ENCODE data around the gene POLA2.
"Not testable (repeated sequence)": the region's sequence is repeated elsewhere in the genome, so short reads cannot be mapped to it uniquely, and the experiment has no call there.

The POLA2 gene, protein sequence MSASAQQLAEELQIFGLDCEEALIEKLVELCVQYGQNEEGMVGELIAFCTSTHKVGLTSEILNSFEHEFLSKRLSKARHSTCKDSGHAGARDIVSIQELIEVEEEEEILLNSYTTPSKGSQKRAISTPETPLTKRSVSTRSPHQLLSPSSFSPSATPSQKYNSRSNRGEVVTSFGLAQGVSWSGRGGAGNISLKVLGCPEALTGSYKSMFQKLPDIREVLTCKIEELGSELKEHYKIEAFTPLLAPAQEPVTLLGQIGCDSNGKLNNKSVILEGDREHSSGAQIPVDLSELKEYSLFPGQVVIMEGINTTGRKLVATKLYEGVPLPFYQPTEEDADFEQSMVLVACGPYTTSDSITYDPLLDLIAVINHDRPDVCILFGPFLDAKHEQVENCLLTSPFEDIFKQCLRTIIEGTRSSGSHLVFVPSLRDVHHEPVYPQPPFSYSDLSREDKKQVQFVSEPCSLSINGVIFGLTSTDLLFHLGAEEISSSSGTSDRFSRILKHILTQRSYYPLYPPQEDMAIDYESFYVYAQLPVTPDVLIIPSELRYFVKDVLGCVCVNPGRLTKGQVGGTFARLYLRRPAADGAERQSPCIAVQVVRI

DNA sequence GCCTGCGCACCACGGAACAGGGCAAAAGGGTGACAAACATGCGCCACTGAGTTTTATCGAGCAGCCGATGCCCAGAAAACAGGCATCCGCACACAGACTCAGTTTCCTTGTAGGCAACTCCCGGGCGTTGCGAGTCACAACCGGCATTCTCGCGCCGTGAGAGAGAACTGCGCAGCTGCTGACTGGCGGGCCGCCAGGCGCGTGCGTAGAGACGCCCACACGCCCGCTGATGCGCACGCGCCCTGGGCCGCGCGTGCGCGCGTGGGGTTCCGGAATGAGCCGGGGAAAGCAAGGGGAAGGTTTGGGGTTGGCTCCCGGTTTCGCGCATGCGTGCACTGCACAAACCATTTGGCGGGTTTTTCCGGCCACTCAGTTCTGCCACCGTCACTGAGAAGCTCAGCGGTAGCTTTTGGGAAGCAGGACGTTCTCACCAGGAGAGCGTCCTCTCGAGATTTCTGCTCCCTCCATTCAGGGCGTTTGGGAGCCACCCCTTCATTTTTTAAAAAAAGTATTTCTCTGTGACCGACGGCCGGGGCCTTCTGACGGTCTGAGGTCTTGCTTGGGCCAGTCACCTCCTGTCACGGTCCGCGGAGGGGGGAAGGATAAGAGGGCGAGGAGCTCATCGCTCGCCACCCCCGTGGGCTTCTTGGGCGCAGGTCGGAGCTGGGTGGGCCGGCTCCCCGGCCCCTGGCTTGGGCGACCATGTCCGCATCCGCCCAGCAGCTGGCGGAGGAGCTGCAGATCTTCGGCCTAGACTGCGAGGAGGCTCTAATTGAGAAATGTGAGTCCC lies at the start of gene POLA2:
Gene POLA2 (plus strand): TSS at position 372 of the 790 bp plus-strand sequence. CDS start 331 bp downstream, at position 703.
- DNase-seq: peak; percentile 89

DNA sequence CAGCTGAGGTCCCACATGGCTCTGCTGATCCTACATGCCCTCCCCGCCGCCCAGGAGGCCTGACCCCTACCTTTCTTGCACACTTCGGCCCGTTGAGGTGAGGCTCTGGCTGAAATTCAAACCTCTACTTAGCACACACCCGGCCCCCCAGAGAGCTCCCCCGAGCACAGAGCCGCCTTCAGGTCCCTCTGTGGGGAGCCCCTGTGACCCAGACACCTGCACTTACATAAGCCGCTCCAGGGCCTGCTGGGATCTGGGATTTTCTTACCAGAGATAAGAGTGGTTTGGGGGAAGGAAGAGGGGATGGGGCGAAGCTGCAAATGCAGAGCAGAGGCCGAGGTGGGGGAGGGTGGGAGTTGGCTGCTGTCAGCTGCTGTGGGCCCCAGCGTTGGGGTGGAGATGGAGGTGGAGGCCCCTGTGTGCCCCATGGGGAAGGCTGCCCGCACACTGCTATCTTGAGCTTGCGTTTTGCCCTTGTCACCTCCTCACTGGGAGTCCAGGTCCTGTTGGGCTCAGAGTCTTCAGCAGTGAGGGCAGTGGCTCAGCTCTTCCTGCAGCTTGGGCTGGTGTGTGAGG lies 49.4 kb upstream of the POLA2 start:
- DNase-seq: no peak

DNA sequence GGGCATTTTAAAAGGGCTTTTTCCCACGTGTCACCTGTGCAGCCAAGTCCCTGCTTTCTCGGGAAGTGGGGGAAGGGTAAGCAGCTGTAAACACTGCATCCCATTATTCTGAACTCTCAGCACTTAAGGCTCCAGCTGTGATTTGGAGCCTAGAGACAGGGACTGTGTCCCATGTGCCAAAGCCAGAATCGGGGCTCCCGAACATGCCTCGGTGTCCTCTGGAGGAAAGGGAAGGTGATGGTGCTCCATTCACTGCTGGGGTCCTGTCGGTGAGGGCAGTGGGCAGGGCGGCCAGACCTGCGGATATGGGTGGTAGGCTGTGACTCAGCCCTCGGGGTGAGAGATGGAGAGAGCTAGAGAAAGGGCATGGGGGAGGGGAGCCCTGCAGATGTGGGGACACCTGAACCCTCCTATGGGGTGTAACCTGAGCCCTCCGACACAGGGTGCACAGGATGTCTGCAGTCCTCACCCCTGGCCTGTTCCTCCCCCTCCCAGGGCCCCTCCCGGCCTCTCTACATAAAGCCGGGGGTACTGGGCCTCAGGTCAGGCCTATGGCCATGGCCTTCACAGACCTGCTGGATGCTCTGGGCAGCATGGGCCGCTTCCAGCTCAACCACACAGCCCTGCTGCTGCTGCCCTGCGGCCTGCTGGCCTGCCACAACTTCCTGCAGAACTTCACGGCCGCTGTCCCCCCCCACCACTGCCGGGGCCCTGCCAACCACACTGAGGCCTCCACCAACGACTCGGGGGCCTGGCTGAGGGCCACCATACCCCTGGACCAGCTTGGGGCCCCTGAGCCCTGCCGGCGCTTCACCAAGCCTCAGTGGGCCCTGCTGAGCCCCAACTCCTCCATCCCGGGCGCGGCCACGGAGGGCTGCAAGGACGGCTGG lies 48.2 kb upstream of the POLA2 start:
- no peak for DNase-seq

DNA sequence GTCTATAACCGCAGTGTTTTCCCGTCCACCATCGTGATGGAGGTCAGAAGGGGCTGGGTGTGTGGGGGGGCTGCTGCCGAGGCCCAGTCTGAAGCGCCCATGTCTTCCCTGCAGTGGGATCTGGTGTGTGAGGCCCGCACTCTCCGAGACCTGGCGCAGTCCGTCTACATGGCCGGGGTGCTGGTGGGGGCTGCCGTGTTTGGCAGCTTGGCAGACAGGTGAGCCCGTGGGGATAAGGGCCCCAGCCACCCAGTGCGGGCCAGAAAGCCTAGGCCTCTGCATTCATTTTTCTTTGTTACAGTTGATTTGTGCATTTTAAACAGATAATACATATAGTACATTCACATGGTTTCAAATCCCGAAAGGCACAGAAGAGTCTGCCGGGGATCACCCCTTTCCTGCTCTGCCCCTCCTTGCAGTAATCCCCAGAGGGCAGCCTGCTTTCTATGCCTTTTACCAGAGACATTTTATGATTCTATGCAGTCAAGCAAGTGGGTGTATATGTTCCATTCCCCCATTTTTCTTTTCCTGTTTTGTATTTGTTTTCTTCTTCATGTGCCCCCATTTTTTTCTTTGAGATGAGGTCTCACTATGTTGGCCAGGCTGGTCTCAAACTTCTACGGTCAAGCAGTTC lies 47.4 kb upstream of the POLA2 start:
- DNase-seq: no peak

DNA sequence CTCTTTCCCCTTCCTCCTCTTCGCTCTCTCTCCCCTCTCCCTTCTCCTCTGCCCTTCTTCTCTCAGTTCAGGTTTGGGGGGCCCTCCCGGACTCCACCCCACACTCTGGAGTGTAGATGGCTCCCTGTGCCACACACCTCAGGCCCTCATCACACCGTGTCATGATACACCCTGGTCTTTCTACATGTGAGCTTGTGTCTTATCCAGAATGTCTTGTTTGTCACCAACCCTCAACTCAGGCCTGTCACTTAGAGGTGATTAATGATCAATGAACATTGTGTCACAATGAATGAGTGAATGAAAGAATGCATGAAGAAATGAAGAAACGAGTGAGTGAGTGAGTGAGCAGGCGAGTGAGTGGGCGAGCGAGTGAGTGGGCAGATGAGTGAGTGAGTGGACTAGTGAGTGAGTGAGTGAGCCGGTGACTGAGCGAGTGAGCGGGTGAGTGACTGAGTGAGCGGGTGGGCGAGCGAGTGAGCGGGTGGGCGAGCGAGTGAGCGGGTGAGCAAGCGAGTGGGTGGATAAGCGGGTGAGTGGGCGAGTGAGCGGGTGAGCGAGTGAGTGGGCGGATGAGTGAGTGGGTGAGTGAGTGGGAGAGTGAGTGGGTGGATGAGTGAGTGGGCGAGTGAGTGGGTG lies 46.2 kb upstream of the POLA2 start:
- no peak for DNase-seq

DNA sequence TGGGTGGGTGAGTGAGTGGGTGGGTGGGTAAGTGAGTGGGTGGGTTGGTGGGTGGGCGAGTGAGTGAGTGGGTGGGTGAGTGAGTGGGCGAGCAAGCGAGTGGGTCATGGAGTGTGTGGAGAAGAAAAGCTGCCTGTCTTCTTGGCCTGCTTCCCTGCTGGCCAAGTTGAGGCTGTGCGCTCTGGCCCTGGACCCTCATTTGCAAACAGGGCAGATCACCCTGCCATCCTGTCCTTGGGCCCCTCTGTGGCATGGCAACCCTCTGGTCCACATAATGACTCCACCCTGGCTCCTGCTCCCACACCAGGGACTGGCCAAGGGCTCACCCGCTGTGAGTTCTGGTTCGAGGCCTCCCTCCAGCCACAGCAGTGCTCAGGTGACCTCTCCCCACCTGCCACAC lies 44.9 kb upstream of the POLA2 start:
- no peak for DNase-seq

DNA sequence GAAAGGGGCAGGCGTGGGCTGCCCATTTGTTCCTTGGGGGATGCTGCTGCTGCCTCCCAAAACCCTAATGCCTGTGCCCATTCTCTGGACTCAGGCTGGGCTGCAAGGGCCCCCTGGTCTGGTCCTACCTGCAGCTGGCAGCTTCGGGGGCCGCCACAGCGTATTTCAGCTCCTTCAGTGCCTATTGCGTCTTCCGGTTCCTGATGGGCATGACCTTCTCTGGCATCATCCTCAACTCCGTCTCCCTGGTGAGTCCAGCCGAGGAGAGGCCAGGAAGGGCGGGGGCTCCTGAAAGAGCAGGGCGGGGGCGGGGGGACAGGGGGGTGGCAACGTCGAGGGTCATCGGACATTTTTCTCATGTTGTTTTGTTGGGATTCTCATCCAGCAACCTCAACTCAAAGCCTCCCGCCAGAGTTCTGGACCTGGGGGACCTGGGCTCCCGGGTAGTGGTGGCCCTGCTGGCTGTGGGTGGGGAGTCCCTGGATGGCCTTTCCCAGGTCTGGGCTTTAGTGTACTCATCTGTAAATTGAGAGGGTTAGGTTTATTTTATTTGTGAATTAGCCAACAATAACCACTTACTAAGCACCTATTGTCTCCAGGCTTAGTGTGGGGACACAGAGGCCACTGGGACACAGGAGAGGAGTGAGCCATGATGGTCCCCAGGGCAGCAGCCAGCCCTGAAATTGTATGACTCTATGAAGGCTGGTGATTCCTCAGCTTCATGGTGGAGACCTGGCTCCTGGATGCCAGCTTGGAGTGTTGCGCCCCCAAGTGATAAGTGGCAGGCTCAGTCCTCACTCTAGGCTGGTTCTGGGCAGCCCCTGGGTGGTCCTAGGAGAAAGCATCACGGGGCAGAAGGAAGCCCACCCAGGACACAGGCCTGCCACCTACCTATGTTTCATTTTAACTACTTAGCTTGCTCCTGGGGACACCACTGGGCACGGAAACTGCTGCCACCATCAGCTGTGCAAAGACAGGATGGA lies 44.0 kb upstream of the POLA2 start:
- no peak for DNase-seq

DNA sequence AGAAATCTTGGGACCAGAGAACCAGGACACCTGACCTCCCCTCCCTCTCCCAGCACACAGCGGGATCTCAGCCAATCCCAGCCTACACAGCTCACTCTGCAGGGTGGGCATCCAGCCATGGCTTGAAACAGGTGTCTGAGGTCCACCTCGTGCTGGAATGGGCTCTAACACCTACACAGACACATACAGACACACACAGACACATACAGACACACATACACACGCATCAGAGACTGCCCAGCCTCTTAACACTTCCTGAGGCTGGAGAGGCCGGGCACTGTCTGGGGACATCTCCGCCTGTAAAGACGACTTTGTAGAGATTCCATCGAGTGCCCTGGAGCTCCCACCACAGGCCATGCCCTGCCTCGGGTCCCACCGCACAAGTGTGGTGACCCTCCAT lies 43.3 kb upstream of the POLA2 start:
- DNase-seq: no peak

DNA sequence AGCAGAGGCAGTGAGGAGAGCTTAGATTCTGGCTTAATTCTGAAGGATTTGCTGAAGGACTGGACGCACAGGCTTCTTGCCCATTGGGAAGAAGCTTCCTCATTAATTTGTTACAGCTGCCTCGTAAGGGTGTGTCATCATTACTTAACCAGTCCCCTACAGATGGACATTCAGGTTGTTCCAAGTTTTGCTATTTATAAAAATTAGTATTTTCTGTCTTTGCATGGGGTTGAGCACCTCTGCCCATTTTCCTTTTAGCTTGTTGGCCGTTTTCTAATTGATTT lies 41.9 kb upstream of the POLA2 start:
- no peak for DNase-seq

DNA sequence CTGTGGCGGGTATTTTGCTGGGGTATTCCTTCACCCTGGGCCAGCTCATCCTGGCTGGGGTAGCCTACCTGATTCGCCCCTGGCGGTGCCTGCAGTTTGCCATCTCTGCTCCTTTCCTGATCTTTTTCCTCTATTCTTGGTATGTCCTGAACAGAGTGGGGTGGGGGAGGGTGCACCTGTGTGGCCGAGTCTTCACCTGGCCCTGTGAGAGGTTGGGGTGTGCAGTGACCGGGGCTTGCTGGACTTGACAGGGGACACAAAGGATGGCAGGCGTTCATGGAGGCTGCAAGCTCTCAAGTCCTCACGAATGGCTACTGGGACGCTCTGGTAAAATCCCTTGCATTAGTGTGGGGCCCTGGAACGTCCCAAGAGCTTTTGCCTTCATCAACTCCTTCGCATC lies 40.7 kb upstream of the POLA2 start:
- no peak for DNase-seq

DNA sequence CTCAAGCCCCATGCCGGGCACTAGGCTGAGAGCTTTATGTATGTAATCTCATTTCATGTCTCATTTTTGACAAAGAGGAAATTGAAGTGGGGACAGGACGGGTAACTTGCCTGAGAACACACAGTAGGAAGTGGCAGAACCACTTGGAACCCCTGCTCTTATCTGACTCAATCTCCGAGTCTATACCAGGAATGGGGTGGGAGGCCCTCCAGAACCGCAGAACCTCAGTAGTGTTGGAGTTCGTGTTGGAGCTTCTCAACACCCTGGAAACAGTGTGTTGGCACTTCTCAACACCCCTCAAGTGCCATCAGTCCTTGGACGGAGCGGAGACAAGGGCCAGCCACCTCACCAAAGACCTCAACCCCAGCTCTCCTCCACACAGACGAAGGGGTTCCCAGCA lies 38.8 kb upstream of the POLA2 start:
- no peak for DNase-seq

DNA sequence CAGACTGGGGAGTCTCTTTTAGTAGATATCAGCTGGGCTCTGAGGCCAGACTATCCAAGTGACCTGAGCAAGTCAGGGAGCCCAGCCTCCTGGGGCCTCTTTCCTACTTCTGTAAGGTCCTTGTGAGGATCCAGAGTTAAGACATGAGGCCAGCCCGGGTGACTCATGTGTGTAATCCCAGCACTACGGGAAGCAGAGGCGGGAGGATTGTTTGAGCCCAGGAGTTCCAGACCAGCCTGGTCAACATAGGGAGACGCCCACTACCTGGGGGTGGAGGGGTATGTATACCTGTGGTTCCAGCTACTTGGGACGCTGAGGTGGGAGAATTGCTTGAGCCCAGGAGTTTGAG lies 36.9 kb upstream of the POLA2 start:
- DNase-seq: no peak

DNA sequence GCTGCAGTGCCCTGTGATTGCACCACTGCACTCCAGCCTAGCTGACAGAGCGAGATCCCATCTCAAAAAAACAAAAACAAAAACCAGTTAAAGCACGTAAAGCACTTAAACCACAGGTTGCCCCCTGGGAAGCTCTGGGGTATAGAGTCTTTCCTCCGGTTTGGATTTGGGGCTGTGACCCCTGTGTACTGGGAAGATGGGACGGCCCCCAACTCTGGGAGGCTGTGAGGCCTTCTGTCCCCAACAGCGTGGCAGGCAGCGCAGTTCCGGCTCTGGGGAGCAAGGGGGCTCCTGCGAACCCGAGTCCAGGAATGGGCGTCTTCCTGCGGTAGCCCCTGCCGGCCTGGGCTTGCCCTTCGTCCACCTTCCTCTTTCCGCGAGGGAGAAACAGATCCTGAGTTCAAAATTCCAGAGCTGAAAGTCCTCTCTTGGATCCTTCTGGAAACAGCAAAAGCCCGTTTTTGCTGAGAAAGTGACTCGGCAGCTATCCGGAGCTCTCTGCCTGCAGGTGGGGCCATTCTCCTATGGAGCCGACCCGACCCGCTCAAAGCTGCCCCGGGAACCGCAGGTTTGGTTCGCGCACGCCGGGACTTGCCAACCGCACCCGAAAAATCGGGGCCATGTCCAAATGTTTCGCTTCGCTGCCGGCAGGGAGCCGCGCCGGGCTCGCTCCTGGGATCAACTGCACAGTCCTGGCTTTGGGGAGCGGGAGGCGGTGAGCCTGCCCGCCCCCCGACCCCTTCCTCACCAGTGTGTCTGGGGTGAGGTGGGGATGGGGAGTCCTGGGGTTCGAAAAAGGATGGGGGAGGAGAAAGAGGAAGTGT lies 36.3 kb upstream of the POLA2 start:
- no peak for DNase-seq

DNA sequence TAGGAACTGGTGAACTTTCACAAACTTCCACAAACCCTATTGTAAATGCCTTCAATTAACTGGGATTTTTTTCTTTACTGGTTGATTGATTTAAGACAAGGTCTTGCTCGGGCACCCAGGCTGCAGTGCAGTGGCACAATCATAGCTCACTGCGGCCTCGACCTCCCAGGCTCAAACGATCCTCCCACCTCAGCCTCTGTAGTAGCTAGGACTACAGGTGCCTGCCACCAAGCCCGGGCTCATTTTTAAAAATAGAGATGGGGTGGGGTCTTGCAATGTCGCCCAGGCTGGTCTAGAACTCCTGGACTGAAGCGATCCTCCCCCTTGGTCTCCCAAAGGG lies 35.7 kb upstream of the POLA2 start:
- DNase-seq: no peak

DNA sequence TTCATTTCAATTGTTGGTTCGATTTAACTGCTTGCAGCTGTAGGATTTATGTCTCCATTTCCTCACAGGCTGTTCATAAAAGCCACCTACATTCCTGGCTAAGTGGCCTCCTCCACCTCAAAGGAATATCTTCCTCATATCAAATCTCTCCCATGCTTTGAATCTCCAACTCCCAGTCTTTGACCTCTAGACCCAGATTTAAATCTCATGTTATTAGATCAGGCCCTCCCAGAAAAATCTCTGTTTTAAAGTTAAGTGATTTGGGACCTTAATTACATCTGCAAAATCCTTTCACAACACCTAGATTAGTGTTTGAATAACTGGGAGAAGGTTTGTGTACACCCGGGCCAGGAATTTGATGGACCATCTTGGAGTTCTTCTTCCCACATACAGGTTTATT lies 33.9 kb upstream of the POLA2 start:
- no peak for DNase-seq

DNA sequence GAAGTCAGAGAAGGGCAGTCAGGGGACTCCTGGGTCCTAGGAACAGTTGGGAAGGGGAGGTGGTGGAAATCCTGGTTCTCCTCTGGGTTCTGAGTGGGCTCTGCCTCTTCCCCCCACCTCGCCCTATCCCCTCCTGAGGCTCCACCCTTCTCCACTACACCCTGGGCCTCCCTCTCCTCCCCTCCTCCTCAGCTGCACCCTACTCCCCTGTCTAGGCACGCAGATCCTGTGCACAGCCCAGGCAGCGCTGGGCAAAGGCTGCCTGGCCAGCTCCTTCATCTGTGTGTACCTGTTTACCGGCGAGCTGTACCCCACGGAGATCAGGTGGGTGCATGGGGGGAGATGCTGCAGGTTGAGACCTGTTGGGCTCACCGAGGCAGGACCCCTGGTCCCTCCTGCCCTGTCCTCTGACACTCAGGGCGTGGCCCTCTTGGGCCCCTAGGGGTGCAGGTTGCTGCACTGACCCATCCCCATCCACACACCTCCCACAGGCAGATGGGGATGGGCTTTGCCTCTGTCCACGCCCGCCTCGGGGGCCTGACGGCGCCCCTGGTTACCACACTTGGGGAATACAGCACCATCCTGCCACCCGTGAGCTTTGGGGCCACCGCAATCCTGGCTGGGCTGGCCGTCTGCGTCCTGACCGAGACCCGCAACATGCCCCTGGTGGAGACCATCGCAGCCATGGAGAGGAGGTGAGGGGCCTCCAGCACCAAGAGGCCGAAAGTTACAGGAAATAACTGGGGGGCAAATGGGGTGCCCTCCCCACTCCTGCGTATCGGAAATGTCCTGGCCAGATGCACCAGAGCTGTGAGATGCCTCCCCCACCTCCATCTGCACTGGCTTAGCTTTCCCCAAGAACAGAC lies 25.3 kb upstream of the POLA2 start:
- DNase-seq: no peak

DNA sequence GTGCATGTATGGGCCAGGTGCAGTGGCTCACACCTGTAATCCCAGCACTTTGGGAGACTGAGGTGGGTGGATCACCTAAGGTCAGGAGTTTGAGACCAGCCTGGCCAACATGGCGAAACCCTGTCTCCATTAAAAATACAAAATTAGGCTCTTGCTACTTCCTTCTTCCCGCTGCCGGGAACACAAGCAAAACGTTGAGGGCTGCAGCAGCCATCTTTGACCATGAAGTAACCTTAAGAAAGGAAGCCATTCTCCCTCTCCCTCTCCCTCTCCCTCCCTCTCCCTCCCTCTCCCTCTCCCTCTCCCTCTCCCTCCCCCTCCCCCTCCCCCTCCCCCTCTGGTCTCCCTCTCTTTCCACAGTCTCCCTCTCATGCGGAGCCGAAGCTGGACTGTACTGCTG lies 23.5 kb upstream of the POLA2 start:
- not testable (repeated sequence) for DNase-seq

DNA sequence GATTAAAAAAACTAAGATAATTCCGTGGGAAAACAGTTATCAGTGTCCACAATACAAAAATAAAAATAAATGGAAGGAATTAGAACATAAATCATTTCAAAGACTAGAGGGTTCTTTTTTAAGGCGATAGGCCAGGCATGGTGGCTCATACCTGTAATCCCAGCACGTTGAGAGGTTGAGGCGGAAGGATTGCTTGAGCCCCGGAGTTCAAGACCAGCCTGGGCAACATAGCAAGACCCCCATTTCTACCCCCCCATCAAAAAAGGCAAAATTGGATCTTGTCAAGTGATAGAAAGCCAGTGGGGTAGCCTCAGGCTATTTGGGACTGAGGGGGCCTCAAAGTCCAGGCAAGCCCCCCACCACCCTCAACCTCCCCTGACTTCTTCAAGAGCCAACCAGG lies 20.6 kb upstream of the POLA2 start:
- no peak for DNase-seq

DNA sequence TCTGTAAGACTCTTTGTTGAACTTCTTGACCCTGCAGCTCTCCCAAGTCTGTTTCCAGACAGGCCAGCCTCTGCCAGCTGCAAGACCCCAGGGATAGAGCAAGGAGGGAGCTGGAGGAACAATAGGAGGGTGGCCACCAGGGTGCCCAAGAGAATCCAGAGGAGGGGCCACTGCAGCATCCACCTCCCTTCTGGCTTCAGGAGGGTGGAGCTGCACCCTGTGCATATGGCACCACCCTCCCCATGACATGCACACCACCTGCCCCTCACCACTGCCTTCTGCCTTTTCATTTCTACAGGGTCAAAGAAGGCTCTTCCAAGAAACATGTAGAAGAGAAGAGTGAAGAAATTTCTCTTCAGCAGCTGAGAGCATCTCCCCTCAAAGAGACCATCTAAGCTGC lies 20.1 kb upstream of the POLA2 start:
- DNase-seq: no peak

All from DMS153 (cell line).